GM19099 (cell line): Measurements from ENCODE around the gene PSMD13.

Experiments
- POLR2A ChIP-seq: IDR thresholded peaks from 3 replicates; pipeline ENCODE4 v1.6.1; 2011; ENCODE audit warnings: low read depth; ENCODE audit not compliant: insufficient read length; ENCODE audit errors: extremely low read depth

Gene PSMD13

GRCh38 chr11:212150-213100 lies 24.4 kb upstream of the PSMD13 start:
- TF ChIP-seq POLR2A = no peak

- no peak for TF ChIP-seq POLR2A
These were observed 23.7 kb upstream of the PSMD13 start for GRCh38 chr11:213111-213510.

- TF ChIP-seq POLR2A = no peak
These were observed 22.7 kb upstream of the PSMD13 start for GRCh38 chr11:214083-214482.

GRCh38 chr11:215581-216037 lies 21.2 kb upstream of the PSMD13 start:
- peak; percentile 13 for TF ChIP-seq POLR2A

GRCh38 chr11:216081-216974 lies 20.4 kb upstream of the PSMD13 start:
- peak; percentile 6 for TF ChIP-seq POLR2A

- TF ChIP-seq POLR2A = no peak
These were observed 19.1 kb upstream of the PSMD13 start for GRCh38 chr11:217704-218103.

- no peak for TF ChIP-seq POLR2A
These were observed 17.8 kb upstream of the PSMD13 start for GRCh38 chr11:218815-219593.

- no peak for TF ChIP-seq POLR2A
These were observed 15.2 kb upstream of the PSMD13 start for GRCh38 chr11:221539-221938.

- no peak for TF ChIP-seq POLR2A
These were observed 14.6 kb upstream of the PSMD13 start for GRCh38 chr11:221998-222789.

- TF ChIP-seq POLR2A = no peak
These were observed 13.6 kb upstream of the PSMD13 start for GRCh38 chr11:223026-223789.

- TF ChIP-seq POLR2A = no peak
These were observed 12.9 kb upstream of the PSMD13 start for GRCh38 chr11:223884-224283.

GRCh38 chr11:224424-224823 lies 12.4 kb upstream of the PSMD13 start:
- TF ChIP-seq POLR2A = no peak

- TF ChIP-seq POLR2A = no peak
These were observed 10.9 kb upstream of the PSMD13 start for GRCh38 chr11:225734-226453.
